HepG2 (cell line): ENCODE results near the gene RHOG. TPM values are rescaled to one million over a fixed set of nuclear protein-coding genes. Genes with fewer than 3 reads are reported as not detected.

Experiments used
- CREB1 ChIP-seq, 2 experiments: fragments of 450-650 bp in 1 of 2; IDR thresholded peaks; 2 replicates each; pipeline ENCODE4 v1.6.1; 2016 to 2017; ENCODE audit warnings: control low read depth in 1 of 2, mild to moderate bottlenecking in 1 of 2, missing compliant biosample characterization in 1 of 2, missing genetic modification characterization in 1 of 2
- HIVEP1 ChIP-seq: sonication (generic); formaldehyde crosslinking; IDR thresholded peaks from 2 replicates; pipeline ENCODE4 v1.4.0; 2020; ENCODE audit warnings: mild to moderate bottlenecking, missing genetic modification reagents
- TARDBP ChIP-seq: sonication (generic); formaldehyde crosslinking; IDR thresholded peaks from 2 replicates; pipeline ENCODE4 v1.8.0; 2022; ENCODE audit warnings: mild to moderate bottlenecking, missing genetic modification reagents
- ZNF124 ChIP-seq: sonication (generic); formaldehyde crosslinking; IDR thresholded peaks from 2 replicates; pipeline ENCODE4 v1.4.0; 2020; ENCODE audit warnings: missing genetic modification reagents
- ZNF746 ChIP-seq: sonication (generic); formaldehyde crosslinking; IDR thresholded peaks from 2 replicates; pipeline ENCODE4 v1.8.0; 2022; ENCODE audit warnings: mild to moderate bottlenecking, missing genetic modification reagents
- polyA plus RNA-seq, 8 experiments: library from polyadenylated mRNA; depleted of rRNA in 3 of 8; stranded (reverse) in 7 of 8; unstranded in 1 of 8; fragments of >200 nt; fragmentation: Illumina TruSeq in 4 of 8; extraction: Trizol in 4 of 8; gene quantifications; 2 replicates each; pipeline versions ENCODE4 v1.2.1 to v1.2.3, GENCODE V29; 2011 to 2016; ENCODE audit warnings: low read depth in 4 of 8, missing spikeins in 1 of 8, mixed read lengths in 1 of 8; ENCODE audit not compliant: insufficient read depth in 1 of 8
- total RNA-seq, 5 experiments: library from RNA; depleted of rRNA; stranded (reverse); fragments of >200 nt; fragmentation: Illumina TruSeq; extraction: Trizol; gene quantifications; 2 replicates each; pipeline ENCODE4 v1.2.3, GENCODE V29; 2016; ENCODE audit warnings: low read depth in 1 of 5
- TF ChIP-seq, protein P1 (sequence below): sonication (generic); formaldehyde crosslinking; IDR thresholded peaks from 2 replicates; pipeline ENCODE4 v1.4.0; 2020; ENCODE audit warnings: mild to moderate bottlenecking, missing genetic modification reagents, borderline replicate concordance
- TF ChIP-seq, protein P2 (sequence below): sonication (generic); formaldehyde crosslinking; IDR thresholded peaks from 2 replicates; pipeline ENCODE4 v1.4.0; 2020; ENCODE audit warnings: mild to moderate bottlenecking, missing genetic modification reagents
- TF ChIP-seq, protein P3 (sequence below): sonication (generic); formaldehyde crosslinking; IDR thresholded peaks from 2 replicates; pipeline ENCODE4 v1.5.0; 2020; ENCODE audit warnings: mild to moderate bottlenecking, missing genetic modification reagents
- TF ChIP-seq, protein P4 (sequence below): IDR thresholded peaks from 2 replicates; pipeline ENCODE4 v1.6.1; 2016; ENCODE audit warnings: low read depth, missing genetic modification reagents, missing compliant biosample characterization
- TF ChIP-seq, protein P5 (sequence below): sonication (generic); formaldehyde crosslinking; IDR thresholded peaks from 2 replicates; pipeline ENCODE4 v1.8.1; 2023; ENCODE audit warnings: missing genetic modification reagents, inconsistent platforms, borderline replicate concordance

Gene RHOG
- total and polyA plus RNA-seq, 2 of the 13 experiments (the other 11 are each of a cell fraction or from before 2014, with no cell fraction given), result 7.7 to 23.4 TPM

DNA sequence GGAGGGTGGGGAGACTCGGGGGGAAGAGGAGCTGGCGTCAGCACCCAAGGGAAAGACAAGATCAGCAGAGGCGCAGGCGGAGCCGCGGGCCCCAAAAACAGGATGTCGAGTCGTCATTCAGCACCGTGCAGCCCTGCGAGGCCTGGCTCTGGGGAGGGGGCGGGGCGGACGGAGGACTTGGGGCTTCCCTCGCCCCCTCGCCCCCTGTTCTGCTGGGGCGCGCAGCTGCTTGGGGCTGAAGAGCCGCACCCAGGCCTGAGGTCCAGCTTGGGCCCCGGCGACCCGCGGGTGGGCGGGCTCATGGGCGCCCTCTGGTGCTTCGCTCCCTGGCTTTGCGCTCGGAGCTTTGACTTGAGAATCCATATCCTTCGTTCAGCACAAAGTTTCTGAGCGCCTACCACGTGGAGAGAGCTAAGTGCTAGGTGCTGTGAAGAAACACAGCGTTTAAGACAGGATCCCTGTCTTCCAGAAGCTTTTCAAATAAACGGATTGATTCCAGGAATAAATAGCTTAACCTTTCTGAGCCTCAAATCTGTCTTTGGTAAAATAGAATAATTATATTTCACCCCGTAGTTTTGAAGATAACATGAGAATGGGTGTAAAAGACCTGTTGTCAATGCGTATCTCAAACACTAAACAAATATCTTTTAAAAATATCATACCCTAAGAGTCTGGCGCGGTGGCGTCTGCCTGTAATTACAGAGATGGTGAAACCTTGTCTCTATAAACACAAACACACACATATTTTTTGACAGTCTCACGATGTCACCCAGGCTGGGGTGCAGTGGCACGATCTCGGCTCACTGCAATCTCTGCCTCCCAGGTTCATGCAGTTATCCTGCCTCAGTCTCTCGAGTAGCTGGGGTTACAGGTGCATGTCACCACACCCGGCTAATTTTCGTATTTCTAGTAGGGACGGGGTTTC, 929 bp upstream of the RHOG start (continued):
- TF ChIP-seq, protein P1, sequence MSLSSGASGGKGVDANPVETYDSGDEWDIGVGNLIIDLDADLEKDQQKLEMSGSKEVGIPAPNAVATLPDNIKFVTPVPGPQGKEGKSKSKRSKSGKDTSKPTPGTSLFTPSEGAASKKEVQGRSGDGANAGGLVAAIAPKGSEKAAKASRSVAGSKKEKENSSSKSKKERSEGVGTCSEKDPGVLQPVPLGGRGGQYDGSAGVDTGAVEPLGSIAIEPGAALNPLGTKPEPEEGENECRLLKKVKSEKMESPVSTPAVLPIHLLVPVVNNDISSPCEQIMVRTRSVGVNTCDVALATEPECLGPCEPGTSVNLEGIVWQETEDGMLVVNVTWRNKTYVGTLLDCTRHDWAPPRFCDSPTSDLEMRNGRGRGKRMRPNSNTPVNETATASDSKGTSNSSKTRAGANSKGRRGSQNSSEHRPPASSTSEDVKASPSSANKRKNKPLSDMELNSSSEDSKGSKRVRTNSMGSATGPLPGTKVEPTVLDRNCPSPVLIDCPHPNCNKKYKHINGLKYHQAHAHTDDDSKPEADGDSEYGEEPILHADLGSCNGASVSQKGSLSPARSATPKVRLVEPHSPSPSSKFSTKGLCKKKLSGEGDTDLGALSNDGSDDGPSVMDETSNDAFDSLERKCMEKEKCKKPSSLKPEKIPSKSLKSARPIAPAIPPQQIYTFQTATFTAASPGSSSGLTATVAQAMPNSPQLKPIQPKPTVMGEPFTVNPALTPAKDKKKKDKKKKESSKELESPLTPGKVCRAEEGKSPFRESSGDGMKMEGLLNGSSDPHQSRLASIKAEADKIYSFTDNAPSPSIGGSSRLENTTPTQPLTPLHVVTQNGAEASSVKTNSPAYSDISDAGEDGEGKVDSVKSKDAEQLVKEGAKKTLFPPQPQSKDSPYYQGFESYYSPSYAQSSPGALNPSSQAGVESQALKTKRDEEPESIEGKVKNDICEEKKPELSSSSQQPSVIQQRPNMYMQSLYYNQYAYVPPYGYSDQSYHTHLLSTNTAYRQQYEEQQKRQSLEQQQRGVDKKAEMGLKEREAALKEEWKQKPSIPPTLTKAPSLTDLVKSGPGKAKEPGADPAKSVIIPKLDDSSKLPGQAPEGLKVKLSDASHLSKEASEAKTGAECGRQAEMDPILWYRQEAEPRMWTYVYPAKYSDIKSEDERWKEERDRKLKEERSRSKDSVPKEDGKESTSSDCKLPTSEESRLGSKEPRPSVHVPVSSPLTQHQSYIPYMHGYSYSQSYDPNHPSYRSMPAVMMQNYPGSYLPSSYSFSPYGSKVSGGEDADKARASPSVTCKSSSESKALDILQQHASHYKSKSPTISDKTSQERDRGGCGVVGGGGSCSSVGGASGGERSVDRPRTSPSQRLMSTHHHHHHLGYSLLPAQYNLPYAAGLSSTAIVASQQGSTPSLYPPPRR (CRISPR knock-in tag), result 0 out of 2 replicates have a peak, but pooled peaks have one; percentile 28
- TF ChIP-seq, protein P2, sequence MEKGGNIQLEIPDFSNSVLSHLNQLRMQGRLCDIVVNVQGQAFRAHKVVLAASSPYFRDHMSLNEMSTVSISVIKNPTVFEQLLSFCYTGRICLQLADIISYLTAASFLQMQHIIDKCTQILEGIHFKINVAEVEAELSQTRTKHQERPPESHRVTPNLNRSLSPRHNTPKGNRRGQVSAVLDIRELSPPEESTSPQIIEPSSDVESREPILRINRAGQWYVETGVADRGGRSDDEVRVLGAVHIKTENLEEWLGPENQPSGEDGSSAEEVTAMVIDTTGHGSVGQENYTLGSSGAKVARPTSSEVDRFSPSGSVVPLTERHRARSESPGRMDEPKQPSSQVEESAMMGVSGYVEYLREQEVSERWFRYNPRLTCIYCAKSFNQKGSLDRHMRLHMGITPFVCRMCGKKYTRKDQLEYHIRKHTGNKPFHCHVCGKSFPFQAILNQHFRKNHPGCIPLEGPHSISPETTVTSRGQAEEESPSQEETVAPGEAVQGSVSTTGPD (CRISPR knock-in tag), result no peak
- TF ChIP-seq ZNF746 (CRISPR knock-in tag), result 0 out of 2 replicates have a peak, but pooled peaks have one; percentile 38
- no peak for TF ChIP-seq ZNF124 (CRISPR knock-in tag)
- TF ChIP-seq, protein P3, sequence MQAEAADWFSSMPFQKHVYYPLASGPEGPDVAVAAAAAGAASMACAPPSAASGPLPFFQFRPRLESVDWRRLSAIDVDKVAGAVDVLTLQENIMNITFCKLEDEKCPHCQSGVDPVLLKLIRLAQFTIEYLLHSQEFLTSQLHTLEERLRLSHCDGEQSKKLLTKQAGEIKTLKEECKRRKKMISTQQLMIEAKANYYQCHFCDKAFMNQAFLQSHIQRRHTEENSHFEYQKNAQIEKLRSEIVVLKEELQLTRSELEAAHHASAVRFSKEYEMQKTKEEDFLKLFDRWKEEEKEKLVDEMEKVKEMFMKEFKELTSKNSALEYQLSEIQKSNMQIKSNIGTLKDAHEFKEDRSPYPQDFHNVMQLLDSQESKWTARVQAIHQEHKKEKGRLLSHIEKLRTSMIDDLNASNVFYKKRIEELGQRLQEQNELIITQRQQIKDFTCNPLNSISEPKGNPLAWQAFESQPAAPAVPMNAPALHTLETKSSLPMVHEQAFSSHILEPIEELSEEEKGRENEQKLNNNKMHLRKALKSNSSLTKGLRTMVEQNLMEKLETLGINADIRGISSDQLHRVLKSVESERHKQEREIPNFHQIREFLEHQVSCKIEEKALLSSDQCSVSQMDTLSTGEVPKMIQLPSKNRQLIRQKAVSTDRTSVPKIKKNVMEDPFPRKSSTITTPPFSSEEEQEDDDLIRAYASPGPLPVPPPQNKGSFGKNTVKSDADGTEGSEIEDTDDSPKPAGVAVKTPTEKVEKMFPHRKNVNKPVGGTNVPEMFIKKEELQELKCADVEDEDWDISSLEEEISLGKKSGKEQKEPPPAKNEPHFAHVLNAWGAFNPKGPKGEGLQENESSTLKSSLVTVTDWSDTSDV, result no peak
- TF ChIP-seq, protein P4, sequence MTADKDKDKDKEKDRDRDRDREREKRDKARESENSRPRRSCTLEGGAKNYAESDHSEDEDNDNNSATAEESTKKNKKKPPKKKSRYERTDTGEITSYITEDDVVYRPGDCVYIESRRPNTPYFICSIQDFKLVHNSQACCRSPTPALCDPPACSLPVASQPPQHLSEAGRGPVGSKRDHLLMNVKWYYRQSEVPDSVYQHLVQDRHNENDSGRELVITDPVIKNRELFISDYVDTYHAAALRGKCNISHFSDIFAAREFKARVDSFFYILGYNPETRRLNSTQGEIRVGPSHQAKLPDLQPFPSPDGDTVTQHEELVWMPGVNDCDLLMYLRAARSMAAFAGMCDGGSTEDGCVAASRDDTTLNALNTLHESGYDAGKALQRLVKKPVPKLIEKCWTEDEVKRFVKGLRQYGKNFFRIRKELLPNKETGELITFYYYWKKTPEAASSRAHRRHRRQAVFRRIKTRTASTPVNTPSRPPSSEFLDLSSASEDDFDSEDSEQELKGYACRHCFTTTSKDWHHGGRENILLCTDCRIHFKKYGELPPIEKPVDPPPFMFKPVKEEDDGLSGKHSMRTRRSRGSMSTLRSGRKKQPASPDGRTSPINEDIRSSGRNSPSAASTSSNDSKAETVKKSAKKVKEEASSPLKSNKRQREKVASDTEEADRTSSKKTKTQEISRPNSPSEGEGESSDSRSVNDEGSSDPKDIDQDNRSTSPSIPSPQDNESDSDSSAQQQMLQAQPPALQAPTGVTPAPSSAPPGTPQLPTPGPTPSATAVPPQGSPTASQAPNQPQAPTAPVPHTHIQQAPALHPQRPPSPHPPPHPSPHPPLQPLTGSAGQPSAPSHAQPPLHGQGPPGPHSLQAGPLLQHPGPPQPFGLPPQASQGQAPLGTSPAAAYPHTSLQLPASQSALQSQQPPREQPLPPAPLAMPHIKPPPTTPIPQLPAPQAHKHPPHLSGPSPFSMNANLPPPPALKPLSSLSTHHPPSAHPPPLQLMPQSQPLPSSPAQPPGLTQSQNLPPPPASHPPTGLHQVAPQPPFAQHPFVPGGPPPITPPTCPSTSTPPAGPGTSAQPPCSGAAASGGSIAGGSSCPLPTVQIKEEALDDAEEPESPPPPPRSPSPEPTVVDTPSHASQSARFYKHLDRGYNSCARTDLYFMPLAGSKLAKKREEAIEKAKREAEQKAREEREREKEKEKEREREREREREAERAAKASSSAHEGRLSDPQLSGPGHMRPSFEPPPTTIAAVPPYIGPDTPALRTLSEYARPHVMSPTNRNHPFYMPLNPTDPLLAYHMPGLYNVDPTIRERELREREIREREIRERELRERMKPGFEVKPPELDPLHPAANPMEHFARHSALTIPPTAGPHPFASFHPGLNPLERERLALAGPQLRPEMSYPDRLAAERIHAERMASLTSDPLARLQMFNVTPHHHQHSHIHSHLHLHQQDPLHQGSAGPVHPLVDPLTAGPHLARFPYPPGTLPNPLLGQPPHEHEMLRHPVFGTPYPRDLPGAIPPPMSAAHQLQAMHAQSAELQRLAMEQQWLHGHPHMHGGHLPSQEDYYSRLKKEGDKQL (CRISPR knock-in tag), result no peak
- TF ChIP-seq, protein P5, sequence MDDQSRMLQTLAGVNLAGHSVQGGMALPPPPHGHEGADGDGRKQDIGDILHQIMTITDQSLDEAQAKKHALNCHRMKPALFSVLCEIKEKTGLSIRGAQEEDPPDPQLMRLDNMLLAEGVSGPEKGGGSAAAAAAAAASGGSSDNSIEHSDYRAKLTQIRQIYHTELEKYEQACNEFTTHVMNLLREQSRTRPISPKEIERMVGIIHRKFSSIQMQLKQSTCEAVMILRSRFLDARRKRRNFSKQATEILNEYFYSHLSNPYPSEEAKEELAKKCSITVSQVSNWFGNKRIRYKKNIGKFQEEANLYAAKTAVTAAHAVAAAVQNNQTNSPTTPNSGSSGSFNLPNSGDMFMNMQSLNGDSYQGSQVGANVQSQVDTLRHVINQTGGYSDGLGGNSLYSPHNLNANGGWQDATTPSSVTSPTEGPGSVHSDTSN (CRISPR knock-in tag), result no peak
- TF ChIP-seq CREB1 (IDR thresholded peaks at IDR 0.05), result no peak
- no peak for TF ChIP-seq CREB1 (CRISPR knock-in tag; IDR thresholded peaks at IDR 0.05)
- no peak for TF ChIP-seq TARDBP
- TF ChIP-seq HIVEP1 (CRISPR knock-in tag), result 0 out of 2 replicates have a peak, but pooled peaks have one; percentile 22
